OCI-LY7 (cell line): ENCODE results near the gene MROH2A. TPM values are rescaled to one million over a fixed set of nuclear protein-coding genes. Genes with fewer than 3 reads are reported as not detected.
"Not testable (repeated sequence)": the region's sequence is repeated elsewhere in the genome, so short reads cannot be mapped to it uniquely, and the experiment has no call there.

Experiments
- Bru-seq: library from RNA; stranded (reverse); fragments of 400-500 nt; gene quantifications from one replicate; lab custom pipeline; 2021; lab: Mats Ljungman, UMichigan
- BruChase-seq, 2 experiments: library from RNA; stranded (reverse); fragments of 400-500 nt; gene quantifications; one replicate each; lab custom pipeline; 2021; lab: Mats Ljungman, UMichigan
- BruUV-seq: library from RNA; stranded (reverse); fragments of 400-500 nt; replicated peaks from 2 replicates; lab custom pipeline; 2021; lab: Mats Ljungman, UMichigan
- CTCF ChIA-PET: fragments of 300-600 bp; sonication (Branson Sonifier 250); formaldehyde crosslinking; loops from one replicate; lab custom pipeline; 2022; ENCODE audit warnings: antibody characterized with exemption; ENCODE audit not compliant: unreplicated experiment; lab: Charles Lee
- POLR2A ChIA-PET: fragments of 300-600 bp; sonication (Branson Sonifier 250); formaldehyde crosslinking; loops from one replicate; lab custom pipeline; 2022; ENCODE audit warnings: antibody characterized with exemption; lab: Charles Lee
- DNase-seq: peaks from one replicate; pipeline ENCODE4 v3.0.0-alpha.2; 2015; ENCODE audit warnings: low spot score
- H2AFZ ChIP-seq: fragments of 200-600 bp; sonication (generic), shearing (Covaris generic); 2 replicates; pipeline ENCODE4 v1.6.1; 2014; ENCODE audit warnings: mild to moderate bottlenecking, antibody characterized with exemption, low read length, moderate library complexity
- H3K27ac ChIP-seq: fragments of 200-600 bp; sonication (generic); 2 replicates; pipeline ENCODE4 v1.5.1; 2014; ENCODE audit warnings: mixed run types, low read depth, mild to moderate bottlenecking, moderate library complexity, low read length, inconsistent platforms; ENCODE audit not compliant: poor library complexity, severe bottlenecking
- H3K36me3 ChIP-seq: fragments of 200-600 bp; sonication (generic); 2 replicates; pipeline ENCODE4 v1.6.1; 2014; ENCODE audit warnings: mild to moderate bottlenecking, antibody characterized with exemption, low read length, moderate library complexity, mixed read lengths; ENCODE audit not compliant: insufficient read depth
- H3K4me1 ChIP-seq: fragments of 200-600 bp; sonication (generic); 2 replicates; pipeline ENCODE4 v1.5.1; 2014; ENCODE audit warnings: mild to moderate bottlenecking, low read length; ENCODE audit not compliant: insufficient read depth, poor library complexity, severe bottlenecking
- H3K4me2 ChIP-seq: fragments of 200-600 bp; sonication (generic); 2 replicates; pipeline ENCODE4 v1.6.1; 2014; ENCODE audit warnings: mild to moderate bottlenecking, low read length
- H3K4me3 ChIP-seq: fragments of 200-600 bp; sonication (generic); 2 replicates; pipeline ENCODE4 v1.5.1; 2014; ENCODE audit warnings: mild to moderate bottlenecking, low read depth, low read length; ENCODE audit not compliant: poor library complexity, severe bottlenecking
- H3K79me2 ChIP-seq: fragments of 200-600 bp; sonication (generic); 2 replicates; pipeline ENCODE4 v1.6.1; 2016; ENCODE audit warnings: low read depth, mild to moderate bottlenecking, low read length, moderate library complexity, mixed read lengths; ENCODE audit not compliant: insufficient read depth
- H3K9me2 ChIP-seq: fragments of 200-600 bp; sonication (generic); 2 replicates; pipeline ENCODE4 v1.6.1; 2016; ENCODE audit warnings: mild to moderate bottlenecking, low read length, mixed read lengths; ENCODE audit not compliant: insufficient read depth
- H3K9me3 ChIP-seq: fragments of 200-600 bp; sonication (generic); 2 replicates; pipeline ENCODE4 v1.6.1; 2014; ENCODE audit warnings: mild to moderate bottlenecking, mixed run types, low read length, mixed read lengths
- H4K20me1 ChIP-seq: fragments of 200-600 bp; sonication (generic); 2 replicates; pipeline ENCODE4 v1.6.1; 2014; ENCODE audit warnings: mild to moderate bottlenecking, antibody characterized with exemption, low read length, moderate library complexity, mixed read lengths; ENCODE audit not compliant: insufficient read depth
- EZH2phosphoT487 ChIP-seq: fragments of 200-600 bp; sonication (generic); IDR thresholded peaks from 2 replicates; pipeline ENCODE4 v1.6.1; 2018; ENCODE audit warnings: low read depth, borderline replicate concordance, mild to moderate bottlenecking, mixed run types, antibody characterized with exemption, low read length, moderate library complexity, mixed read lengths
- intact Hi-C: fragments of 100-400 bp; cut with micrococcal nuclease; formaldehyde crosslinking; loops from one replicate; pipeline ENCODE4 v1.10.0; 2022; ENCODE audit not compliant: unreplicated experiment
- long read RNA-seq: library from polyadenylated mRNA; stranded (forward); transcript quantifications from one replicate; pipeline ENCODE4 v2.0.0, GENCODE V29; 2022
- total RNA-seq, 2 experiments: library from RNA; depleted of rRNA in 1 of 2; stranded (reverse); fragments of >200 nt in 1 of 2; shearing (Covaris generic) in 1 of 2; gene quantifications; 2 replicates each; pipeline ENCODE4 v1.2.3, GENCODE V29; 2014 to 2022
- TF ChIP-seq, protein P1 (sequence below): fragments of 200-600 bp; sonication (generic); conservative IDR thresholded peaks from 2 replicates; pipeline ENCODE4 v1.5.1; 2014; ENCODE audit warnings: mild to moderate bottlenecking, antibody characterized with exemption, low read length, moderate library complexity, mixed read lengths

The MROH2A gene, protein sequence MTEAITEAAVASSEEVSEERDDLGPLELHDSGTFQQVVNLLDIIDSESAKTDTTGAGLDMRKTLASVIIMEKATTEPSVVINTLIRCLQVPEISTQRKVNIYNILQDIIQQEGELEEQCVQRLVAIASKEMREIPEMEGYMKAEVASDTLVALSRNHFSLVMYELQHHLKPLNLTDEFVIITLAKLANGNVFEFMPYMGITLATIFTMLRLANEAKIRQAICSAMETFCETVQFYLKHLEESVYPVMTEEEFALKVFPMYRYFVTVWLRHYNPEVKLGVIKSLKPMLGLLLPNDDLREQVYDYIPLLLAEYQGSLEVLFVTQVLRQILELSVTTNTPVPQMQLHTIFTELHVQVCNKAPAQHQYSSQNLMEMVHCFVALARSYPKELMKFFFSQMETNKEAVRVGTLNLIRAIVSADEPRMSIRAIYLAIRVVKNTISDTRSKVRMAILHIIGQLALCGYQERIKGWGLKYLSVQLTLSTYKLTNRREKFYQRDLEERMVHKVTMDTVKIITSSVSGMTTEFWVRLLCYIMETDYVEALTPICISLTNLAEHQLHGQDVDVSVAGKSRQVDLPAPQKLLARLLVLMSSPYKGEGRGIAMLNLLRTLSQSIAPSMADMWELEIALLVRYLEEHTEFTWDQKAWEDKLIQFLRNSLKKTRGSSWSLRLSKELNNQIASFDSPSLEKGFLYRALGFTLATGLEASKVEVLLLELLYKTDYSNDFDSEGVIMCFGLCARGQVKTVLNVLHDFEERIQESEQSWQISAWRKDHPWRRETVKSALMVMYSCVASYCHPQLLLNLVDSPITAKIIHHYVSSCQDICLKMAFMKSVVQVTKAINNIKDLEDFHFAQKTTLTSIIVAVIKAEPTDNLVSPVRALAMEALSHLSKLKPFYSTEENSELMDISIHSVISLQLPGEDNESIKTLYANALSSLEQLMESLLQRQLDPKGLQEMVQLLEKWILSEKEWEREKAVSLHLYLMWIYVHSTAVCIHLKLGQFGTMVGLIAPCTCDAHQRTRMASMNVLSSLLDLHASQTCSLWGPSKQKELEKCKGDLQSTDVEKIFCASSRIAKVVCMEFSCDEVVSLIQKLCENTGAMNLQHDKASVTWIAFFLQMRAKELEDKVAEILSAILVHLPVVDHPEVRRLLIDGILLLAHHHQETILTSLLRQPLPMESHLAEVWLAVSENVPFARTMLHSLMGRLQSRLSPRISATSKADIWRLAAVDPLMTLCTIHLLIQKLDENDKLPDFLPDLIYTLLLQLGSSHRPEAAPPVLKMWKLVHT (N-terminal part only)
- total RNA-seq (2014; rRNA removed; shearing (Covaris generic)) (not detected in 2 replicates), total RNA-seq (2022) (not detected in 2 replicates), Bru-seq, nascent RNA (not detected), BruChase-seq, experiment 1, labeled RNA remaining after a 6-hour chase (percentile 2 among the genes with signal in this experiment), BruChase-seq, experiment 2, labeled RNA remaining after a 2-hour chase (not detected)
- long read RNA-seq: 0 reads

DNA sequence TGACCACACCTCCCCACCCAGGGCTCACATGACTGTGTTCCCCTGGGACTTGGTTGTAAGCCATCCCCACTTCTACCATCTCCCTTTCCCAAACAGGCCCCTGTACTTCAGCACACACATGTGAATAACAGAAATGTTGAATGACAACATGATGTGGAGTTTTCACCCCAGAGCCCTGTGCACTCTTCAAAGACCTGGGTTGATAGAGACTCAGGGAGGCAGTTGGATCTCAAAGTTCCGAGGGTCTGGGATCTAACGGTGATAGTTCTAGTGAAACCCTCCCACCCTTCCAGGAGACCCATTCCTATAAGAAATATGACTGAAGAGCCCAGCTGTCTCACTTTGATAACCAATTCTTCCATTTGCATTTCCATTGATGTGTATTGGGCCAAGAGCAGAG is at the start of gene MROH2A:
MROH2A (plus strand) TSS at position 301 of the 400 bp plus-strand sequence. CDS start 1,029 bp downstream, outside the sequence.
- BruUV-seq: no TSS peak
- POLR2A ChIA-PET: no interaction called here

DNA sequence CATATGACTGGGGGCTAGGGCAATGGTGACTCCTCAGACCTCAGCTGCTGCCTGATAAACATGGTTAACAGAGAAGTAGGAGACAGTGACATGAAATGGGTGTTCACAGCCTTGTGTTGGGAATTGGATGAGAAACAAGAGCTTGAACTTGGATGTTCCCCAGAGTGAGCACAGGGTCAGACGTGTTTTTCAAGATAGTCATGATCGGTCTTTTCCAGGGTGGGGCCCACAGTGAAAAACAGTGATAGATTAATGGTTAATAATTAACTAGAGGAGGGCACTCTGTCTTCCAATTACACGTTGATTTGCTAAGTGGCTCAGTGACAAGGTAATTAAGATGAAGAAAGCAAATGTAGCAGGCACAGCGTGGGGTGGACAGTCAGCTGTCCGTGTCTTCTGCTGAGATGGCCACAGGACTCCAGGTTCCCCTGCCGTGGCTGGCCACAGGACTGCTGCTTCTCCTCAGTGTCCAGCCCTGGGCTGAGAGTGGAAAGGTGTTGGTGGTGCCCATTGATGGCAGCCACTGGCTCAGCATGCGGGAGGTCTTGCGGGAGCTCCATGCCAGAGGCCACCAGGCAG is 49.3 kb upstream of the MROH2A start, which contains the start of gene UGT1A3:
UGT1A3 (plus strand) TSS at position 320 of the 579 bp plus-strand sequence; CDS start at position 405, 85 bp downstream.
- DNase-seq: no peak
- TF ChIP-seq, protein P1, sequence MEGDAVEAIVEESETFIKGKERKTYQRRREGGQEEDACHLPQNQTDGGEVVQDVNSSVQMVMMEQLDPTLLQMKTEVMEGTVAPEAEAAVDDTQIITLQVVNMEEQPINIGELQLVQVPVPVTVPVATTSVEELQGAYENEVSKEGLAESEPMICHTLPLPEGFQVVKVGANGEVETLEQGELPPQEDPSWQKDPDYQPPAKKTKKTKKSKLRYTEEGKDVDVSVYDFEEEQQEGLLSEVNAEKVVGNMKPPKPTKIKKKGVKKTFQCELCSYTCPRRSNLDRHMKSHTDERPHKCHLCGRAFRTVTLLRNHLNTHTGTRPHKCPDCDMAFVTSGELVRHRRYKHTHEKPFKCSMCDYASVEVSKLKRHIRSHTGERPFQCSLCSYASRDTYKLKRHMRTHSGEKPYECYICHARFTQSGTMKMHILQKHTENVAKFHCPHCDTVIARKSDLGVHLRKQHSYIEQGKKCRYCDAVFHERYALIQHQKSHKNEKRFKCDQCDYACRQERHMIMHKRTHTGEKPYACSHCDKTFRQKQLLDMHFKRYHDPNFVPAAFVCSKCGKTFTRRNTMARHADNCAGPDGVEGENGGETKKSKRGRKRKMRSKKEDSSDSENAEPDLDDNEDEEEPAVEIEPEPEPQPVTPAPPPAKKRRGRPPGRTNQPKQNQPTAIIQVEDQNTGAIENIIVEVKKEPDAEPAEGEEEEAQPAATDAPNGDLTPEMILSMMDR: no peak
- TF ChIP-seq EZH2phosphoT487: no peak
- CTCF ChIA-PET: no interaction called here
- no peaks in the 10 kb centered on the region for H3K9me3 ChIP-seq
- H3K79me2 ChIP-seq: no peaks in the 10 kb centered on the region
- intact Hi-C loops: loop anchor here (5.0 kb wide), 1 partner anchor 792 kb away; no protein-coding TSS in a partner anchor
- H4K20me1 ChIP-seq: no peaks in the 10 kb centered on the region
- POLR2A ChIA-PET: no interaction called here
- no peak within 1 kb of the TSS for H3K27ac ChIP-seq
- no TSS peak for BruUV-seq
- no peak within 1 kb of the TSS for H2AFZ ChIP-seq
- H3K4me3 ChIP-seq: no peak within 1 kb of the TSS
- H3K36me3 ChIP-seq: no peaks in the 10 kb centered on the region
- H3K4me1 ChIP-seq: no peaks in the 10 kb centered on the region
- no peak within 1 kb of the TSS for H3K4me2 ChIP-seq
- no peaks in the 10 kb centered on the region for H3K9me2 ChIP-seq

More for the DNA sequence above, at the start of gene MROH2A:
- TF ChIP-seq EZH2phosphoT487: no peak
- TF ChIP-seq, protein P1: no peak
- H3K27ac ChIP-seq: no peak within 1 kb of the TSS
- H3K79me2 ChIP-seq: no peaks in the 10 kb centered on the region
- intact Hi-C loops: no loop called here
- no peaks in the 10 kb centered on the region for H4K20me1 ChIP-seq
- no peak within 1 kb of the TSS for H3K4me3 ChIP-seq
- CTCF ChIA-PET: no interaction called here
- H3K4me1 ChIP-seq: no peaks in the 10 kb centered on the region
- no peaks in the 10 kb centered on the region for H3K9me2 ChIP-seq
- H3K9me3 ChIP-seq: no peaks in the 10 kb centered on the region
- DNase-seq: no peak
- no peaks in the 10 kb centered on the region for H3K36me3 ChIP-seq
- no peak within 1 kb of the TSS for H2AFZ ChIP-seq
- no peak within 1 kb of the TSS for H3K4me2 ChIP-seq

DNA sequence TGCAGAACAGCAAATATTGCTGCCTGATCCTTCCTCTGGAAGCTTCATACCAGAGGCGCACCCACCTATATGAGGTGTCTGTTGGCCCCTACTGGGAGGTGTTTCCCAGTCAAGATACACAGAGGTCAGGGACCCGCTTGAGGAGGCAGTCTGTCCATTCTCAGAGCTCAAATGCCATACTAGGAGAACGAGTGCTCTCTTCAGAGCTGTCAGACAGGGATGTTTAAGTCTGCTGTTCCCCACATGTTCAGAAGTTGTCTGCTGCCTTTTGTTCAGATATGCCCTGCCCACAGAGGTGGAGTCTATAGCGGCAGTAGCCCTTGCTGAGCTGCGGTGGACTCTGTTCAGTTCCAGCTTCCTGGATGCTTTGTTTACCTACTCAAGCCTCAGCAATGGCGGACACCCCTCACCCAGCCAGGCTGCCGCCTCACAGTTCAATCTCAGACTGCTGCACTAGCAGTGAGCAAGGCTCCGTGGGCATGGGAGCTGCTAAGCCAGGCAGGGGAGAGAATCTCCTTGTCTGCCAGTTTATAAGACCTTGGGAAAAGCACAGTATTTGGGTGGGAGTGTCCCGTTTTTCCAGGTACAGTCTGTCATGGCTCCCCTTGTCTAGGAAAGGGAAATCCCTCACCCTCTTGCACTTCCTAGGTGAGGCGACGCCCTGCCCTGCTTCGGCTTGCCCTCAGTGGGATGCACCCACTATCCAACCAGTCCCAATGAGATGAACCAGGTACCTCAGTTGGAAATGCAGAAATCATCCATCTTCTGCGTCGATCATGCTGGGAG is 41.1 kb upstream of the MROH2A start:
- POLR2A ChIA-PET, H3K4me2 ChIP-seq, H3K9me3 ChIP-seq, H3K36me3 ChIP-seq, H4K20me1 ChIP-seq, H3K4me1 ChIP-seq, H2AFZ ChIP-seq, H3K27ac ChIP-seq, intact Hi-C loops, H3K9me2 ChIP-seq, H3K4me3 ChIP-seq, H3K79me2 ChIP-seq, DNase-seq, CTCF ChIA-PET, BruUV-seq: not testable (repeated sequence)
